ENCODE data around the gene ETFB. TPM values are rescaled to one million over a fixed set of nuclear protein-coding genes. Genes with fewer than 3 reads are reported as not detected.
A peak's percentile ranks its signal among the peaks of the same experiment; 100 is the strongest.

ETFB gene
- total RNA-seq, 1 experiment from 2014 or later = 66.2 TPM

DNA sequence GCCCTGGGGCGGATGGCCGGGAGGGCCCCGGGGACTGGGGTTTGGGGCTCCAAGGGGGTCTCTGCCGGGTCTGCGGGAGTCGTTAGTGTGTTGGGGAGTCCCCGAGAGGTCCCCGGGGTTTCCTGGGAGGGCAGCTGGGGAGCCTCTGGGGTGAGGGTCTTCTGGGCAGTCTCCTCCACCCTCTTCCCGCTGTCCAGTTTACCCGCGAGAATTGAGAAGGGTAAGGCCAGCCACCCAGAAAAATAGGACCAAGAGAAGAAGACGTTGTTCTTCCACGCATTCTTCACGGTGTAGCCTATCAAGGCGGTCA, 1.0 kb upstream of the ETFB start:
- POLR2A ChIA-PET = no interaction called here
- BruUV-seq (replicated peaks) = no TSS peak
- Histone ChIP-seq H3K9me3 (ENCODE audit: control insufficient read depth, insufficient read depth, low read depth, low read length) (no peaks in the 10 kb centered on the region), H3K36me3 (ENCODE audit: control insufficient read depth, insufficient read depth, low read length) (peaks cover 8% of the 10 kb centered on the region; the same call in 1 of the 2 replicates), H3K4me1 (ENCODE audit: control insufficient read depth, insufficient read depth, low read length) (peaks cover 13% of the 10 kb centered on the region), H3K27ac (ENCODE audit: low read length) (peak overlapping the region; percentile 89), H3K4me3 (ENCODE audit: low read depth in 2 of 2, low read length in 2 of 2) (peak overlapping the region; percentile 77 to 81), H3K27me3 (ENCODE audit: control insufficient read depth, insufficient read depth, low read length) (no peaks in the 10 kb centered on the region)
- in situ Hi-C loops (cut with HindIII; ENCODE audit: low pct_unique_long_range_greater_than_20kb, low sequenced_read_pairs) = no loop called here
- TF ChIP-seq, protein P1, sequence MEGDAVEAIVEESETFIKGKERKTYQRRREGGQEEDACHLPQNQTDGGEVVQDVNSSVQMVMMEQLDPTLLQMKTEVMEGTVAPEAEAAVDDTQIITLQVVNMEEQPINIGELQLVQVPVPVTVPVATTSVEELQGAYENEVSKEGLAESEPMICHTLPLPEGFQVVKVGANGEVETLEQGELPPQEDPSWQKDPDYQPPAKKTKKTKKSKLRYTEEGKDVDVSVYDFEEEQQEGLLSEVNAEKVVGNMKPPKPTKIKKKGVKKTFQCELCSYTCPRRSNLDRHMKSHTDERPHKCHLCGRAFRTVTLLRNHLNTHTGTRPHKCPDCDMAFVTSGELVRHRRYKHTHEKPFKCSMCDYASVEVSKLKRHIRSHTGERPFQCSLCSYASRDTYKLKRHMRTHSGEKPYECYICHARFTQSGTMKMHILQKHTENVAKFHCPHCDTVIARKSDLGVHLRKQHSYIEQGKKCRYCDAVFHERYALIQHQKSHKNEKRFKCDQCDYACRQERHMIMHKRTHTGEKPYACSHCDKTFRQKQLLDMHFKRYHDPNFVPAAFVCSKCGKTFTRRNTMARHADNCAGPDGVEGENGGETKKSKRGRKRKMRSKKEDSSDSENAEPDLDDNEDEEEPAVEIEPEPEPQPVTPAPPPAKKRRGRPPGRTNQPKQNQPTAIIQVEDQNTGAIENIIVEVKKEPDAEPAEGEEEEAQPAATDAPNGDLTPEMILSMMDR (IDR thresholded peaks at IDR 0.05) = no peak
- TF ChIP-seq SIN3A (IDR thresholded peaks at IDR 0.05; ENCODE audit: borderline replicate concordance, insufficient read depth, low read depth, low read length) = no peak
- no peak for TF ChIP-seq TCF7L2 (IDR thresholded peaks at IDR 0.05; ENCODE audit: low read depth, low read length)
- CTCF ChIA-PET = no interaction called here
- intact Hi-C loops (cut with micrococcal nuclease; ENCODE audit: unreplicated experiment) = no loop called here
- DNase-seq (ENCODE audit: low read depth, low spot score) (no peak), ATAC-seq (no peak; the same call in 1 of the 2 replicates)

GRCh38 chr19:51366389-51367254, 434 bp upstream of the ETFB start:
- in situ Hi-C loops (cut with HindIII; ENCODE audit: low pct_unique_long_range_greater_than_20kb, low sequenced_read_pairs) = no loop called here
- DNase-seq (ENCODE audit: low read depth, low spot score) = peak; percentile 77
- H3K36me3 ChIP-seq (ENCODE audit: control insufficient read depth, insufficient read depth, low read length) = peaks cover 8% of the 10 kb centered on the region; the same call in 1 of the 2 replicates
- intact Hi-C loops (cut with micrococcal nuclease; ENCODE audit: unreplicated experiment) = no loop called here
- ChIA-PET CTCF (no interaction called here), POLR2A (no interaction called here)
- H3K9me3 ChIP-seq (ENCODE audit: control insufficient read depth, insufficient read depth, low read depth, low read length) = no peaks in the 10 kb centered on the region
- ATAC-seq = peak; percentile 85
- H3K27ac ChIP-seq (ENCODE audit: low read length) = peak overlapping the region; percentile 89
- H3K27me3 ChIP-seq (ENCODE audit: control insufficient read depth, insufficient read depth, low read length) = no peaks in the 10 kb centered on the region
- BruUV-seq (replicated peaks) = no TSS peak
- H3K4me3 ChIP-seq (ENCODE audit: low read depth in 2 of 2, low read length in 2 of 2) = peak overlapping the region; percentile 77 to 83
- H3K4me1 ChIP-seq (ENCODE audit: control insufficient read depth, insufficient read depth, low read length) = peaks cover 13% of the 10 kb centered on the region
- 0 out of 2 replicates have a peak, but pooled peaks have one; percentile 58 for TF ChIP-seq SIN3A (IDR thresholded peaks at IDR 0.05; ENCODE audit: borderline replicate concordance, insufficient read depth, low read depth, low read length)
- TF ChIP-seq TCF7L2 (IDR thresholded peaks at IDR 0.05; ENCODE audit: low read depth, low read length) = no peak
- TF ChIP-seq POLR2AphosphoS5 (IDR thresholded peaks at IDR 0.05; ENCODE audit: low read depth, low read length) = peak; percentile 63

DNA sequence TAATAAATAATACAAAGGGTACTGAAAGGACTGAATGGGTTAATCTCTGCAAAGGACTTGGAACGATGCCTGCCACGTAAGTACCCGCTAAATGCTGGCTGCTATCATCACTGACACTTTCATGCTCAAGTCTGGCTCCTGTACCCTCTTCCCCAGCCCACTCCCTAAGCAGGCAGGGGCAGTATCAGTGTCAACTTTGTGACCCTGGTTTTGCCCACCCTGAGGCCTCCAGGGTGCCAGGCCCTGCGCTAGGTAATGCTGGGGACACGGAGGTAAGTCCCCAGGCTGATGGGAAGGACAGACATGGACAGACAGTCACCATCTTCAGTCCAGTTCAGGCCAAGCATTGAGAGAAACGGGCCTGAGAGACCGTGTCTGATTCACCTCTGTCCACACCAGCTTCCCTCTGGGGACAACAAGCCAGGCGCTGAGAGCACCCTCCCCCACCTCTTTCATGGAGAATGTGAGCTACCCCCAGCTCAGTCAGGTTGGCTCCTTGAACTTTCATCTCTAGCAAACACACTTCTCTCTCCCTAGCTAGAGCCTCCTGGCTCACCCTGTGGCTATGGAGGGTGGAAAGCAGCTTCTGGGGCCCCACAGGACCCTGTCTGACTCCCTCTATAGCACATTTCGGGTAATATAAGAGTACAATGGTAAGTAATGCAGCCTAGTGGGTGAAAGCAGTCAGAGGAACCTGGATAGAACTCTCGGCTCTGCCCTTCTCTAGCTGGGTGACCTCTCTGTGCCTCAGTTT, 800 bp downstream of the ETFB start:
- Histone ChIP-seq H3K27me3 (ENCODE audit: control insufficient read depth, insufficient read depth, low read length) (no peaks in the 10 kb centered on the region), H3K4me1 (ENCODE audit: control insufficient read depth, insufficient read depth, low read length) (peaks cover 13% of the 10 kb centered on the region), H3K36me3 (ENCODE audit: control insufficient read depth, insufficient read depth, low read length) (peaks cover 8% of the 10 kb centered on the region; the same call in 1 of the 2 replicates), H3K27ac (ENCODE audit: low read length) (peak overlapping the region; percentile 95), H3K4me3 (ENCODE audit: low read depth in 2 of 2, low read length in 2 of 2) (peak overlapping the region; percentile 77 to 83), H3K9me3 (ENCODE audit: control insufficient read depth, insufficient read depth, low read depth, low read length) (no peaks in the 10 kb centered on the region)
- TF ChIP-seq TCF7L2 (IDR thresholded peaks at IDR 0.05; ENCODE audit: low read depth, low read length) (no peak), SIN3A (IDR thresholded peaks at IDR 0.05; ENCODE audit: borderline replicate concordance, insufficient read depth, low read depth, low read length) (no peak)
- BruUV-seq (replicated peaks) = no TSS peak
- in situ Hi-C loops (cut with HindIII; ENCODE audit: low pct_unique_long_range_greater_than_20kb, low sequenced_read_pairs) (no loop called here), intact Hi-C loops (cut with micrococcal nuclease; ENCODE audit: unreplicated experiment) (no loop called here)
- POLR2A ChIA-PET = interaction anchor here (0.6 kb wide), 1 partner anchor 77 kb away, joined by 3 read pairs; no protein-coding TSS in a partner anchor
- no peak for ATAC-seq
- CTCF ChIA-PET = no interaction called here
- DNase-seq (ENCODE audit: low read depth, low spot score) = no peak

Data from Panc1 (cell line).